Hepatocyte (in vitro differentiated cells): ENCODE results near the gene CAV1.
"Not testable (repeated sequence)": the region's sequence is repeated elsewhere in the genome, so short reads cannot be mapped to it uniquely, and the experiment has no call there.

Experiments
- CTCF ChIP-seq: fragments of 200-600 bp; sonication (generic); IDR thresholded peaks from 2 replicates; pipeline ENCODE4 v1.5.1; 2016; ENCODE audit warnings: antibody characterized with exemption, mild to moderate bottlenecking; ENCODE audit not compliant: poor library complexity
- EZH2 ChIP-seq: fragments of 200-600 bp; sonication (generic); IDR thresholded peaks from 2 replicates; pipeline ENCODE4 v1.6.1; 2016; ENCODE audit warnings: antibody characterized with exemption, mild to moderate bottlenecking, borderline replicate concordance
- EZH2phosphoT487 ChIP-seq: fragments of 200-600 bp; sonication (generic); IDR thresholded peaks from one replicate; pipeline ENCODE4 v1.6.1; 2018; ENCODE audit warnings: antibody characterized with exemption, mild to moderate bottlenecking, low read depth, moderate library complexity; ENCODE audit not compliant: unreplicated experiment, severe bottlenecking

GRCh38 chr7:116484389-116484788 lies 40.4 kb upstream of the CAV1 start:
- TF ChIP-seq EZH2phosphoT487, CTCF, EZH2: not testable (repeated sequence)
